ENCODE data around the gene GDPD2.

The GDPD2 gene

GRCh38 chrX:70476934-70477733 lies 54.0 kb downstream of the GDPD2 start:
- no peak for DNase-seq

- no peak for DNase-seq
These were observed 54.6 kb downstream of the GDPD2 start for GRCh38 chrX:70477734-70478075.

GRCh38 chrX:70478526-70479245 lies 55.6 kb downstream of the GDPD2 start:
- DNase-seq = no peak

GRCh38 chrX:70479247-70479921 lies 56.3 kb downstream of the GDPD2 start:
- no peak for DNase-seq

- DNase-seq = no peak
These were observed 57.0 kb downstream of the GDPD2 start for GRCh38 chrX:70479922-70480659.

GRCh38 chrX:70480660-70481018 lies 57.5 kb downstream of the GDPD2 start:
- no peak for DNase-seq

- DNase-seq = no peak
These were observed 58.6 kb downstream of the GDPD2 start for GRCh38 chrX:70481471-70482270.

- no peak for DNase-seq
These were observed 59.2 kb downstream of the GDPD2 start for GRCh38 chrX:70482300-70482699.

Data from stimulated activated CD4-positive, alpha-beta T cell treated with anti-CD3 and anti-CD28 coated beads, Interleukin-1b, Interleukin-23, amount 100 ng/mL, for 48 hours (primary cell).